ENCODE results near the gene BACH2. TPM values are rescaled to one million over a fixed set of nuclear protein-coding genes. Genes with fewer than 3 reads are reported as not detected.

The BACH2 gene
- total RNA-seq, 1 donor from 2014 or later: 88.8 TPM

DNA sequence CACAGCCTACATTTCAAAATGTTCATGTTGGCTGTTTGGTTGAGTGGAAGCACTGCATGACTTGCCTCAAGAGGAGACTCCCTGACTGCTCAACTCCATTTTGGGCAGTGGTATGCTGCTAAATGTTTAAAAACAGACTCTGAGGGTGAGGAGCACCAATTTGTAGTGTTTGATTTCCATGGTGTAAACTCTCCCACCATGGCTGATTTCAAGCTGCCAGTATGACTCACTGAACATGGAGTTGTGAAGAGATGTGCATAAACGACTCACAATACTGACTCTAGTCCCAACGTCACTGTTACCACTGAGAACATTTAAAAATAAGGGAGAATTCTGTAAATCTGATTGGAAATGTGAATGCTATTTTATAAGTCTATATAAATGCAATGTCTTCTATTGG, 70.4 kb downstream of the BACH2 start:
- DNase-seq (ENCODE audit: low spot score): no peak
- H3K36me3 Mint-ChIP-seq (ENCODE audit: low read depth): peaks cover 89% of the 10 kb centered on the region
- intact Hi-C loops (cut with micrococcal nuclease): no loop called here
- H3K9me3 Mint-ChIP-seq: peaks cover 13% of the 10 kb centered on the region
- H3K4me3 Mint-ChIP-seq (ENCODE audit: low read depth): no peak overlapping the region
- H3K4me1 Mint-ChIP-seq (ENCODE audit: low read depth): peaks cover 57% of the 10 kb centered on the region
- H3K27ac Mint-ChIP-seq: no peak overlapping the region
- H3K27me3 Mint-ChIP-seq (ENCODE audit: low read depth): no peaks in the 10 kb centered on the region

DNA sequence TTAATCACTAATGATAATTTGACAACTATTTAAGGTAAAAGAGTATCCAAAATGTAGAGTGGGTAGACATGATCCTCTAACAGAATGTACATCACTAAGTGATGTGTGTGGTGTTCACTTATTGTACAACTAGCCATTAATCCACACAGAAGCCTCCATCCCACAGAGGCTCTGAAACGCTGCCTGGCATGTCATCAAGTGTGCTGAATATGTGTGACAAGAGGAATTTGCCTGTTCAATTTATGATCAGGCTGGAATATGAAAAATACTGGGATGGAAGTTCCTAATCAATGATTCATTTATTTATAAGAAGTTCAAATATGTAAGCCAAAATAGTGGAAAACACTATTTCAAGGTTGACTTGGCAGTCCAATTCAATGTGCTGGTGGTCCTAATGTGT, 72.4 kb downstream of the BACH2 start:
- H3K4me3 Mint-ChIP-seq (ENCODE audit: low read depth): no peak overlapping the region
- DNase-seq (ENCODE audit: low spot score): no peak
- peaks cover 71% of the 10 kb centered on the region for H3K36me3 Mint-ChIP-seq (ENCODE audit: low read depth)
- intact Hi-C loops (cut with micrococcal nuclease): no loop called here
- peaks cover 13% of the 10 kb centered on the region for H3K9me3 Mint-ChIP-seq
- no peak overlapping the region for H3K27ac Mint-ChIP-seq
- H3K4me1 Mint-ChIP-seq (ENCODE audit: low read depth): peaks cover 41% of the 10 kb centered on the region
- H3K27me3 Mint-ChIP-seq (ENCODE audit: low read depth): no peaks in the 10 kb centered on the region

DNA sequence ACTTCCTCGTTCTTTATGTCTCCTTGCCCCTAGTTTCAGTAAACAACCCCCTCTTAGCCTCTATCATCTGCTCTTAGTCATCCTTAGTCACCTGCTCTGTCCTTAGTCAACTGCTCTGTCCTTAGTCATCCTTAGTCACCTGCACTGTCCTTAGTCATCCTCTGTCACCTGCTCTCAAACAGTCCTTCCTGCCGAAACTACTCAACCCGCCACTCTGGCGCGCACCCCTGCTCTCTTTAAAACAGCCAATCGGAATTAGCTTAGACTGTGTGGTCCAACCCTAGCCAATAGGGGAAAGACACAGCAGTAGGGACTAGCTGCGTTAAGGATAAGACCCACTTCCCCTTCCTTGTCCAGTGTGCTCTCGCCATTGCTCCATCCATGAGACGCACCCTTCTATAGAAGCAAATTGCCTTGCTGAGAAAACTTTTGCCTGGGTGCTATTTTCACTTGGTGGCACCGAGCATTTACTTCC, 73.9 kb downstream of the BACH2 start:
- H3K9me3 Mint-ChIP-seq: peaks cover 13% of the 10 kb centered on the region
- H3K36me3 Mint-ChIP-seq (ENCODE audit: low read depth): peaks cover 60% of the 10 kb centered on the region
- H3K4me3 Mint-ChIP-seq (ENCODE audit: low read depth): no peak overlapping the region
- intact Hi-C loops (cut with micrococcal nuclease): no loop called here
- no peaks in the 10 kb centered on the region for H3K27me3 Mint-ChIP-seq (ENCODE audit: low read depth)
- peaks cover 36% of the 10 kb centered on the region for H3K4me1 Mint-ChIP-seq (ENCODE audit: low read depth)
- H3K27ac Mint-ChIP-seq: peak overlapping the region; percentile 15
- DNase-seq (ENCODE audit: low spot score): no peak

DNA sequence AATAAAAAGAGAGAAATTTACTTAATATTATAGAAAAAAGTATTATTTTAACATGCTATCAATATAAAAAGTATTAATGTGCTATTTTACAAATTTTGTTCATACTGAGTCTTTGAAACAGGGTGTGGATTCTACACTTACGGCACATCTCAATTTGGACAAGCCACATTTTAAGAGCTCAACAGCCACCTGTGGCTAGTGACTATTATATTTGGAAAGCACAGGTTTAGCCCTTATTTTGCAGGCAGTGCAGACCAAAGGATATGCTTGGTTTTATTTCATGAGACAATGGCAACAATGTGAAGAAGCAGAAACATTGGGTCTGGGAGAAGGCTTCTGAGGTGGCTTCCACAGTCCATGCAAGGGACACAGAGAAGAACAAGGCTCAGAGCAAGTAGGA, 74.6 kb downstream of the BACH2 start:
- no peak for DNase-seq (ENCODE audit: low spot score)
- peaks cover 13% of the 10 kb centered on the region for H3K9me3 Mint-ChIP-seq
- peaks cover 28% of the 10 kb centered on the region for H3K4me1 Mint-ChIP-seq (ENCODE audit: low read depth)
- intact Hi-C loops (cut with micrococcal nuclease): no loop called here
- peaks cover 52% of the 10 kb centered on the region for H3K36me3 Mint-ChIP-seq (ENCODE audit: low read depth)
- no peaks in the 10 kb centered on the region for H3K27me3 Mint-ChIP-seq (ENCODE audit: low read depth)
- H3K27ac Mint-ChIP-seq: no peak overlapping the region
- H3K4me3 Mint-ChIP-seq (ENCODE audit: low read depth): no peak overlapping the region

DNA sequence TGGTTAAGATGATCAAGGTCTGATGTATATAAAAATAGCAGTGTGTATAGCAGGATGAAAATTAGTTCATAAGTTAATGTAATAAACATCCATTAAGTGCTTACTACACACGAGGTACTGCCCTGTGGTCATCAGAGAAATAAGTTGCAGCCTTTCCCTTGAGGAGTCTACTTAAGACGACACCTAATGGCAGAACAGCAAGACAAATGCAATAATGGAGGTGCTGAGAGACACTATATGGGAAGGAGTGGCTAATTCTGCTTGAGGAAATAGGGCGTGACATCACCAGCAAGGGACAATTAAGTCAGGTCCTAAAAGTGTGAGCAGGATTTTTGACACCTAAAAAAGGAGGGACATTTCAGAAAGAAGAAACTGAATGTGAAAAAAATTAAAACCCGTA, 75.2 kb downstream of the BACH2 start:
- Mint-ChIP-seq H3K27me3 (ENCODE audit: low read depth) (no peaks in the 10 kb centered on the region), H3K36me3 (ENCODE audit: low read depth) (peaks cover 50% of the 10 kb centered on the region), H3K4me1 (ENCODE audit: low read depth) (peaks cover 24% of the 10 kb centered on the region), H3K9me3 (peaks cover 13% of the 10 kb centered on the region), H3K4me3 (ENCODE audit: low read depth) (no peak overlapping the region), H3K27ac (peak overlapping the region; percentile 3)
- intact Hi-C loops (cut with micrococcal nuclease): no loop called here
- no peak for DNase-seq (ENCODE audit: low spot score)

DNA sequence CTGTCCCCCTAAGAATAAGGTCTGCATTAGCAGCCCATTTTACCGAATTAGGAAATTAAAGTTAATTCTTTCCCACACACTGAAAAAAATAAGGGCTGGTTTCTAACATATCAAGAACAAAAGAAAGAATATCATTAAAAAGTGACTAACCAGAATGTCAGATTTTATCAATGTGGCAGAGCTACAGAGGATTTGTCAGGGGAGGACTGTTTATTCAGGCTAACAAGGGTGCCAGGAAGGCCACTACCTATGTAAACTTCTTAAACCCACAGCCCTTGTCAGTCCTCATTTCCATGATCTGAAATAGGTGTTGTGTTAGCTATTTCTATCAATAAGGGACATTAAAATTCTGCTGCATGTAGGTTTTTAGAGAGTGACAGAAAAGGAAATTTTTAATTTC, 76.4 kb downstream of the BACH2 start:
- H3K4me3 Mint-ChIP-seq (ENCODE audit: low read depth): no peak overlapping the region
- intact Hi-C loops (cut with micrococcal nuclease): no loop called here

DNA sequence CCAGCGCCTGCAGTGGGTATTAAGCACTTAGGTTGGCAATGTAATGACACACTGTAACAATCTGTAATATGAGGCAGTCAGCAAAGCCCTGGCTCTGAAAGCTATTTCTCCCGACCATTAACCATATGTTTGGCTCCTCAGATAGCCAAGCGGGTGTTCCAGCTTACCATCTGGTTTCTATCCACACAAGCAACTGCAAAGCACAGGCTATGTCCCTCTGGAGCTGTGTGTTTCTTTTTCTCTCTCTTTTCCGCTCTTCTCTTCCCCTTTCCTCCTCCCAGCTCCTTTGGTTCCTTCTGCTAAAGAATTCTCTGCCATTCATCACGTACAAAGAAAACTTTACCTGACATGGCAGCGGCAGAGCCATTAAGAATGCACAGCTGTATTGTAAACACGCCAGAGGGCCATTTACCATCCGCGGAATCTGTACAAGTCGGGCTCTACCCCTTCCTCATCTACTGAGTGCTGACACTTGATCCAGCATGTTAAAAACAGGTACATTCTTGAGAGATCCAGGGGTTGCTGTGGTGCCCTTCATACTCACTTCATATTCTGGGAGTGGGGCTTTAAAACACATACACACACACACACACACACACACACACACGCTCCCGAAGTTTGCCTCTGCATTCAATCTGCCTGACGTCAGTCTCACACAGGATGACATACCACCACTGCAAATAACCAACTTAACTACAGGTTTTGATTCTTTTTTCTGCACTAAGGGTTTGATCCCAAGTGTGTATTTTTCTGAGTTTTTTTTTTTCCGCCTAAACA, 77.2 kb downstream of the BACH2 start:
- Mint-ChIP-seq H3K27me3 (ENCODE audit: low read depth) (no peaks in the 10 kb centered on the region), H3K36me3 (ENCODE audit: low read depth) (peaks cover 47% of the 10 kb centered on the region), H3K27ac (no peak overlapping the region), H3K9me3 (peaks cover 13% of the 10 kb centered on the region), H3K4me3 (ENCODE audit: low read depth) (no peak overlapping the region), H3K4me1 (ENCODE audit: low read depth) (peaks cover 25% of the 10 kb centered on the region)
- intact Hi-C loops (cut with micrococcal nuclease): loop anchor here (1.0 to 2.0 kb wide), 3 partner anchors 15 to 65 kb away; no protein-coding TSS in a partner anchor
- no peak for DNase-seq (ENCODE audit: low spot score)

More for the DNA sequence above, 76.4 kb downstream of the BACH2 start:
- DNase-seq (ENCODE audit: low spot score): no peak
- Mint-ChIP-seq H3K36me3 (ENCODE audit: low read depth) (peaks cover 50% of the 10 kb centered on the region), H3K27ac (no peak overlapping the region), H3K4me1 (ENCODE audit: low read depth) (peaks cover 21% of the 10 kb centered on the region), H3K9me3 (peaks cover 13% of the 10 kb centered on the region), H3K27me3 (ENCODE audit: low read depth) (no peaks in the 10 kb centered on the region)

DNA sequence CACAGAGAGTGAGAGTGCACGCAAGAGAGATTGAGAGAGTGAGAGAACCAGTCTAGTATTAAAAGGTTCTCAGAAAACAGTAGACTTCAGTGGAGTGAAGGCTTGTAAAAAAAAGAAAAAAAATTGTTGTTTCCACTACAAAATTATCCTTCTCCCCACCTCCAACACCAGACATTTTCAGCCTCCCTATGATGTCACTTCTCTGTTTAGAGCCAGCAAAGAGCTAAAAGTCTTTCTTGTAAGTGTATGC, 77.8 kb downstream of the BACH2 start:
- H3K4me3 Mint-ChIP-seq (ENCODE audit: low read depth): no peak overlapping the region
- intact Hi-C loops (cut with micrococcal nuclease): loop anchor here (1.0 to 2.0 kb wide), 7 partner anchors 15 to 66 kb away; no protein-coding TSS in a partner anchor
- peaks cover 45% of the 10 kb centered on the region for H3K36me3 Mint-ChIP-seq (ENCODE audit: low read depth)
- no peak overlapping the region for H3K27ac Mint-ChIP-seq
- no peak for DNase-seq (ENCODE audit: low spot score)
- no peaks in the 10 kb centered on the region for H3K27me3 Mint-ChIP-seq (ENCODE audit: low read depth)
- peaks cover 28% of the 10 kb centered on the region for H3K4me1 Mint-ChIP-seq (ENCODE audit: low read depth)
- H3K9me3 Mint-ChIP-seq: peaks cover 12% of the 10 kb centered on the region

DNA sequence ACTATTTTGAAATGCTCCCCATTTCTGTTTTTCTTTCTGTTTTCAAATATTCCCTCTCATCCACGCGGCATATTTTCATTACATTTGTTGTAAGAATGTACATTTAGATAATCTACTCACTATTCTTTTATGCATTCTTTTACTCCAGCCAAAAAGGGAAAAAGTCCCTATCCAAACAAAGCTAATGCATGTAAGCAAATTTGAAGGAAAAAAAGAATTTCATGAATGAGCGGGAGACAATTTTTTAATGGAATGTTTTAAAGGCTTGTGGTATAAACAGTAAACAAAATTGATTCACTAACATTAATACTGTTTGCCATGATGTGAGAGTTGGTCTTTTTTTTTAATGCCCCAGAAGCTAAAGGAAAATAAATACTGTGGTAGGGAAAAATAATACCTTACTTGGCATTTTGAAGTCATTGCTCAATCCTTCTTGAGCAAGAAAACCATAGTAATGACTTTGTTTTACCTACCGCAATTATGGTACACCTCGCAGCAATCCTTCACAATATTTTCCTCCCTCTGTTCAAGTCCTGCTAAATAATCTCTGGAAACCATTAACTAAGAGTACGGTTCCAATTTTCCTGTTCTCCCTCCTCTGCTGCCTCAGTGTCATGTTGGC, 79.0 kb downstream of the BACH2 start:
- Mint-ChIP-seq H3K4me3 (ENCODE audit: low read depth) (no peak overlapping the region), H3K27ac (no peak overlapping the region), H3K4me1 (ENCODE audit: low read depth) (peaks cover 29% of the 10 kb centered on the region), H3K27me3 (ENCODE audit: low read depth) (no peaks in the 10 kb centered on the region), H3K36me3 (ENCODE audit: low read depth) (peaks cover 34% of the 10 kb centered on the region), H3K9me3 (peaks cover 2% of the 10 kb centered on the region)
- no peak for DNase-seq (ENCODE audit: low spot score)
- intact Hi-C loops (cut with micrococcal nuclease): loop anchor here (1.0 to 2.0 kb wide), 6 partner anchors 15 to 67 kb away; no protein-coding TSS in a partner anchor

DNA sequence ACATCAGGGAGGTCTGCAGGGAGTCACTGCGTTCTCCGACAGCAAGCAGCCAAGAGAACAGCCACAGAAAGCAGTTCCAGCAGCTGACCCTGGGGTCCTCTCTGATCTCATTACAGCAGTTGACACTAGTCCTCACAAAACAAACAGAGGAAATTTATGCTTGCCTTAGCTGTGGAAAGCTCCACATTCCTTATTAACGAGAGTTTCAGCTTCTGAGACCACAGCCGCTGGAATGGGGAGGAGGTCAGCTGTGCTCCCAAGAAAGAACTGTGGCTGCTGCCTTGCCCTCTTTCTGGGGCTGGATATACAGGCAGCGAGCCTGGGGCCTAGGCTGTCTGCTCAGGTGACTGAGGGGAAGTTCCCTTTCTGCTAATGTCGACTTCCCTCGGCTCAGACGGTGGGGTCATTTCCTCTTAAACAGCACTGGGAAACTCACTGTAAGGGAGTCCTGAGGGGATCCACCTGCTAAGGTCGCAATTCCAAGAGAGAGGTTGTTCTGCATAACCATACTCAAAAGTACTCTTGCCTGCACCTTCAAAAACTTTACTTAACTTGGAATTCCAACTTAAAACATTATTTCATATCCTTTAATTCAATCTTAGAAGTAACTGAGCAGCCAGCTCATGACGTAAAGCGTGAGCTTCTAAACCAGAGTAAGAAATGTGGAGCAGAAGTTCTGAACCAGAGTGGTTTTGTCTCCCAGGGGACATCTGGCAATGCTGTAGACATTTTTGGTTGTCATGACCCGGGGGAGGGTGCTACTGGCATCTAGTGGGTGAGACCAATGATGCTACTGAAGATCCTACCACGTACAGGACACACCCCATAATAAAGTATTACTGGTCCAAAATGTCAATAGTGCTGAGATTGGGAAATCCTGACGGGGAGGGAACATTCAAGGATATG, 80.3 kb downstream of the BACH2 start:
- Mint-ChIP-seq H3K4me3 (ENCODE audit: low read depth) (no peak overlapping the region), H3K4me1 (ENCODE audit: low read depth) (peaks cover 29% of the 10 kb centered on the region)
- intact Hi-C loops (cut with micrococcal nuclease): no loop called here

DNA sequence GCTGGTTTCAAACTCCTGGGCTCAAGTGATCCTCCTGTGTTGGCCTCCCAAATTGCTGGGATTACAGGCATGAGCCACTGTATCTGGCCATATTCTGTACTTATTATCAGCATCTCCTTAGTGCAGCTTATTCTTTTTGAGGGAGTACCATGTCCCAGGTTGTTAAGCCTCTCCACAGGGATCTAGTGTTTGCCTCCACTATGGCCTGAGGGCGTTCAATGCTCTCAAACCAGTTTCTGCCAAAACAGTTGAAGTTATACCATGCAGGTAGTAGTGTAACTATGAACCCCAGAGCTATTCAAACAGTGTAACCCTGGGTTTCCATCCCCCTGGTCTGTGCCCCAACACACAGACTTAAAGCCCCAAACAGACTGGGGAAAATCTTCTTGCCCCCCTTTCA, 81.7 kb downstream of the BACH2 start:
- Mint-ChIP-seq H3K4me1 (ENCODE audit: low read depth) (peaks cover 26% of the 10 kb centered on the region), H3K27ac (no peak overlapping the region), H3K4me3 (ENCODE audit: low read depth) (no peak overlapping the region), H3K36me3 (ENCODE audit: low read depth) (peaks cover 47% of the 10 kb centered on the region), H3K9me3 (no peaks in the 10 kb centered on the region), H3K27me3 (ENCODE audit: low read depth) (no peaks in the 10 kb centered on the region)
- DNase-seq (ENCODE audit: low spot score): no peak
- intact Hi-C loops (cut with micrococcal nuclease): no loop called here

More for the DNA sequence above, 80.3 kb downstream of the BACH2 start:
- DNase-seq (ENCODE audit: low spot score): no peak
- H3K27ac Mint-ChIP-seq: peak overlapping the region; percentile 39
- H3K27me3 Mint-ChIP-seq (ENCODE audit: low read depth): no peaks in the 10 kb centered on the region
- peaks cover 37% of the 10 kb centered on the region for H3K36me3 Mint-ChIP-seq (ENCODE audit: low read depth)
- H3K9me3 Mint-ChIP-seq: no peaks in the 10 kb centered on the region

DNA sequence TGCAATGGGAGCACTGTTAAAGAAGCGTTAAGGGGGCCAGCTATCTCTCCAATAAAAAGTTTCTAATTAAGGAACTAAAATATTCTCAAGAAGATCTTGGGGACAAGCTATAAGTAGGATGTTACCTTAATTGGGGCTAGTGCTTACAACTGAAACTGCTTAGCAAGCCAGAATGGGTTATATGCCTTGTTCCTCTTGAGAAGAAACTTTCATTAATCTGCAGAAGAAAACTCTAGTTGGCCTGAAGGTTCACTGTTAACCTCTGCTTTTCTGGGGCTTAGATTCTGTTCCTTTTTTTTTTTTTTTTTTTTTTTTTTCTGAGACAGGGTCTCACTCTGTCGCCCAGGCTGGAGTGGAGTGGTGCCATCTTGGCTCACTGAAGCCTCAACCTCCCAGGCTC, 82.2 kb downstream of the BACH2 start:
- no peak for DNase-seq (ENCODE audit: low spot score)
- H3K4me3 Mint-ChIP-seq (ENCODE audit: low read depth): no peak overlapping the region
- no peaks in the 10 kb centered on the region for H3K27me3 Mint-ChIP-seq (ENCODE audit: low read depth)
- intact Hi-C loops (cut with micrococcal nuclease): no loop called here
- H3K9me3 Mint-ChIP-seq: no peaks in the 10 kb centered on the region
- peaks cover 50% of the 10 kb centered on the region for H3K36me3 Mint-ChIP-seq (ENCODE audit: low read depth)
- H3K4me1 Mint-ChIP-seq (ENCODE audit: low read depth): peaks cover 30% of the 10 kb centered on the region
- no peak overlapping the region for H3K27ac Mint-ChIP-seq

Measured in activated T-helper 2 cell treated with anti-CD3 and anti-CD28 coated beads, Interferon-gamma antibody, Interleukin-2, Interleukin-4, amounts not matched to agents 10 μg/mL and 5 μg/mL and 100 μg/mL, durations not matched to agents 14 hours and 24 hours and 36 hours (primary cell).